Measurements from ENCODE around the gene RAPGEF4. TPM values are rescaled to one million over a fixed set of nuclear protein-coding genes. Genes with fewer than 3 reads are reported as not detected.

The RAPGEF4 gene
- total and polyA plus RNA-seq, 8 donors = 3.6 to 23.7 (median 9.8) TPM; not detected in 1

GRCh38 chr2:172730411-172730810, 5.2 kb upstream of the RAPGEF4 start:
- no peaks in the 10 kb centered on the region for H3K36me3 ChIP-seq
- peaks cover 0 to 6% (median 4%) of the 10 kb centered on the region in 4 donors for H3K4me1 ChIP-seq
- 88 to 96% (median 94%) methylated on average over 2 of the region's 2 CpGs for WGBS, 5 donors
- intact Hi-C loops (cut with DNase I; ENCODE audit: low total_unique reads) = no loop called here
- TF ChIP-seq CTCF (IDR thresholded peaks at IDR 0.05) (no peak), POLR2A (IDR thresholded peaks at IDR 0.05) (no peak), EP300 (IDR thresholded peaks at IDR 0.05) (no peak), POLR2AphosphoS5 (IDR thresholded peaks at IDR 0.05) (no peak)
- no peak for DNase-seq
- H3K4me3 ChIP-seq = no peak overlapping the region
- no peaks in the 10 kb centered on the region for H3K9me3 ChIP-seq
- H3K27ac ChIP-seq = no peak overlapping the region
- H3K27me3 ChIP-seq = peaks cover 0 to 20% (median 6%) of the 10 kb centered on the region in 3 donors

GRCh38 chr2:172734711-172735581, 699 bp upstream of the RAPGEF4 start:
- no peak overlapping the region for H3K27ac ChIP-seq
- H3K4me3 ChIP-seq = peak overlapping the region; percentile 47 to 64 (median 58)
- peaks cover 0 to 48% (median 19%) of the 10 kb centered on the region in 3 donors for H3K27me3 ChIP-seq
- DNase-seq = peak in 1 of 2 donors; percentile 53
- peaks cover 0 to 16% (median 13%) of the 10 kb centered on the region in 4 donors for H3K4me1 ChIP-seq
- no peaks in the 10 kb centered on the region for H3K9me3 ChIP-seq
- TF ChIP-seq CTCF (IDR thresholded peaks at IDR 0.05) = no peak
- no peak for TF ChIP-seq EP300 (IDR thresholded peaks at IDR 0.05)
- TF ChIP-seq POLR2A (IDR thresholded peaks at IDR 0.05) = no peak
- TF ChIP-seq POLR2AphosphoS5 (IDR thresholded peaks at IDR 0.05) = no peak
- 30 to 45% (median 31%) methylated on average over 21 to 24 of the region's 24 CpGs for WGBS, 5 donors
- H3K36me3 ChIP-seq = no peaks in the 10 kb centered on the region
- intact Hi-C loops (cut with DNase I; ENCODE audit: low total_unique reads) = no loop called here

GRCh38 chr2:172736424-172737174, 954 bp downstream of the RAPGEF4 start:
- H3K27me3 ChIP-seq = peaks cover 0 to 48% (median 19%) of the 10 kb centered on the region in 3 donors
- WGBS, 5 donors = 24 to 35% (median 28%) methylated on average over 16 of the region's 16 CpGs
- TF ChIP-seq CTCF (IDR thresholded peaks at IDR 0.05) = no peak
- no peak for TF ChIP-seq EP300 (IDR thresholded peaks at IDR 0.05)
- TF ChIP-seq POLR2A (IDR thresholded peaks at IDR 0.05) = no peak
- TF ChIP-seq POLR2AphosphoS5 (IDR thresholded peaks at IDR 0.05) = no peak
- H3K4me3 ChIP-seq = peak overlapping the region; percentile 47 to 64 (median 58)
- no peak overlapping the region for H3K27ac ChIP-seq
- H3K9me3 ChIP-seq = no peaks in the 10 kb centered on the region
- H3K36me3 ChIP-seq = no peaks in the 10 kb centered on the region
- intact Hi-C loops (cut with DNase I; ENCODE audit: low total_unique reads) = no loop called here
- peak in 1 of 2 donors; percentile 36 for DNase-seq
- H3K4me1 ChIP-seq = peaks cover 0 to 16% (median 13%) of the 10 kb centered on the region in 4 donors

- H3K9me3 ChIP-seq = no peaks in the 10 kb centered on the region
- H3K36me3 ChIP-seq = no peaks in the 10 kb centered on the region
- no peak for TF ChIP-seq CTCF (IDR thresholded peaks at IDR 0.05)
- TF ChIP-seq POLR2A (IDR thresholded peaks at IDR 0.05) = no peak
- no peak for TF ChIP-seq EP300 (IDR thresholded peaks at IDR 0.05)
- TF ChIP-seq POLR2AphosphoS5 (IDR thresholded peaks at IDR 0.05) = no peak
- H3K27ac ChIP-seq = no peak overlapping the region
- H3K27me3 ChIP-seq = peaks cover 0 to 35% (median 19%) of the 10 kb centered on the region in 3 donors
- H3K4me3 ChIP-seq = no peak overlapping the region
- WGBS, 5 donors = 83 to 91% (median 89%) methylated on average over 7 of the region's 7 CpGs
- intact Hi-C loops (cut with DNase I; ENCODE audit: low total_unique reads) = no loop called here
- DNase-seq = no peak
- H3K4me1 ChIP-seq = peaks cover 0 to 16% (median 13%) of the 10 kb centered on the region in 4 donors
These were observed 4.1 kb downstream of the RAPGEF4 start for GRCh38 chr2:172739661-172740266.

Measured in stomach (tissue), 9 donors.